Stimulated activated CD8-positive, alpha-beta memory T cell treated with anti-CD3 and anti-CD28 coated beads, Interleukin-2, amount 100 ng/mL, for 1 hour (primary cell): ENCODE data around the gene ECI1.

Experiments used
- DNase-seq, 2 donors: peaks; one replicate each; pipeline ENCODE4 v3.0.0-alpha.2; 2020; ENCODE audit warnings: low read depth in 2 of 2

Gene ECI1

GRCh38 chr16:2233872-2234812, 17.2 kb downstream of the ECI1 start:
- no peak for DNase-seq

- no peak for DNase-seq
These were observed 18.2 kb downstream of the ECI1 start for GRCh38 chr16:2233046-2233775.

- no peak for DNase-seq
These were observed 19.0 kb downstream of the ECI1 start for GRCh38 chr16:2232094-2232990.

GRCh38 chr16:2231016-2231931, 20.1 kb downstream of the ECI1 start:
- no peak for DNase-seq

GRCh38 chr16:2230376-2230775, 21.0 kb downstream of the ECI1 start:
- DNase-seq = no peak

GRCh38 chr16:2229632-2230250, 21.6 kb downstream of the ECI1 start:
- no peak for DNase-seq

- DNase-seq = no peak
These were observed 22.3 kb downstream of the ECI1 start for GRCh38 chr16:2229091-2229490.

- no peak for DNase-seq
These were observed 23.1 kb downstream of the ECI1 start for GRCh38 chr16:2228161-2228824.

- DNase-seq = no peak
These were observed 24.5 kb downstream of the ECI1 start for GRCh38 chr16:2226918-2227317.

GRCh38 chr16:2226245-2226793, 25.1 kb downstream of the ECI1 start:
- no peak for DNase-seq

GRCh38 chr16:2223942-2224486, 27.4 kb downstream of the ECI1 start:
- no peak for DNase-seq

GRCh38 chr16:2223221-2223941, 28.0 kb downstream of the ECI1 start, which contains the start of gene E4F1:
Gene E4F1, plus strand, starts transcription at chr16:2223591. Its CDS starts 23 bp downstream, at chr16:2223614.
- DNase-seq = peak; percentile 98 to 99

- no peak for DNase-seq
These were observed 35.1 kb downstream of the ECI1 start for GRCh38 chr16:2216330-2216729.

- no peak for DNase-seq
These were observed 36.7 kb downstream of the ECI1 start, which contains the start of gene PGP for GRCh38 chr16:2214719-2214968. Gene PGP, minus strand, starts transcription at chr16:2214840. Its CDS starts 63 bp downstream, at chr16:2214777.

GRCh38 chr16:2213817-2214718, 37.3 kb downstream of the ECI1 start:
- DNase-seq = no peak

GRCh38 chr16:2212362-2213324, 38.7 kb downstream of the ECI1 start:
- no peak for DNase-seq
